Measurements from ENCODE around the gene AGAP5. TPM values are rescaled to one million over a fixed set of nuclear protein-coding genes. Genes with fewer than 3 reads are reported as not detected.

Gene AGAP5
- polyA plus RNA-seq, 3 donors, result 0.23 to 8.9 (median 0.44) TPM

DNA sequence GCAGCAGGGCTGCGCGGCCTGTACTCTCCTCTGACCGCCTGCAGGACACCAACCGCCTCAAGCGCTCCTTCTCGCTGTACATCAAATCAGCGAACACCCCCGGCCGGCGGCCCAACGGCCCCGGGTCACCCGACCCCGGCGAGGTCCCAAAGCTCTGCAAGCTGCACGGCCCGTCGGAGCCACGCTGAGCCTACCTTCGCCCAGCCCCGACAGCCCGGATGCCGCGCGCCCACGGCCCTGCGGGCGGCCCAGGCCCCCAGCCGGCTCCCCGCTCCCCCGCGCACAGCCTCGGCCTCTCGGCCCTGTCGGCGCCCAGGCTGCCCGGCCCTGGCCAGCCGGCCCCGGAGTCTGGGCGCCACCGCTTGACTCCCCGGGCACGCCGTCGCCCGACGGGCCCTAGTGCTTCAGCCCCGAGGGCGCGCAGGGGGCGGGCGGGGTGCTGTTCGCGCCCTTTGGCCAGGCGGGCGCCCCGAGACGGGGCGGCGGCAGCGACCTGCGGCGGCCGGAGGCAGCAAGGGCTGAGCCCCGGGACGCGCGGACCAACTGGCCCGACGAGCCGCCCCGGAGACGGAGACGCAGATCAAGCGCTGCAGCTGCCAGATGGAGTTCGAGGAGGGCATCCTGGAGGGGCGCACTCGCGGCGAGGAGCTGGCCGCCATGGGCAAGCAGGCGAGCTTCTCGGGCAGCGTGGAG is 35.2 kb upstream of the AGAP5 start:
- TF ChIP-seq, protein P1, sequence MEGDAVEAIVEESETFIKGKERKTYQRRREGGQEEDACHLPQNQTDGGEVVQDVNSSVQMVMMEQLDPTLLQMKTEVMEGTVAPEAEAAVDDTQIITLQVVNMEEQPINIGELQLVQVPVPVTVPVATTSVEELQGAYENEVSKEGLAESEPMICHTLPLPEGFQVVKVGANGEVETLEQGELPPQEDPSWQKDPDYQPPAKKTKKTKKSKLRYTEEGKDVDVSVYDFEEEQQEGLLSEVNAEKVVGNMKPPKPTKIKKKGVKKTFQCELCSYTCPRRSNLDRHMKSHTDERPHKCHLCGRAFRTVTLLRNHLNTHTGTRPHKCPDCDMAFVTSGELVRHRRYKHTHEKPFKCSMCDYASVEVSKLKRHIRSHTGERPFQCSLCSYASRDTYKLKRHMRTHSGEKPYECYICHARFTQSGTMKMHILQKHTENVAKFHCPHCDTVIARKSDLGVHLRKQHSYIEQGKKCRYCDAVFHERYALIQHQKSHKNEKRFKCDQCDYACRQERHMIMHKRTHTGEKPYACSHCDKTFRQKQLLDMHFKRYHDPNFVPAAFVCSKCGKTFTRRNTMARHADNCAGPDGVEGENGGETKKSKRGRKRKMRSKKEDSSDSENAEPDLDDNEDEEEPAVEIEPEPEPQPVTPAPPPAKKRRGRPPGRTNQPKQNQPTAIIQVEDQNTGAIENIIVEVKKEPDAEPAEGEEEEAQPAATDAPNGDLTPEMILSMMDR (IDR thresholded peaks at IDR 0.05), result no peak
- H3K4me2 ChIP-seq (replicated peaks; ENCODE audit: extremely low read depth, low read length, poor library complexity, severe bottlenecking), result no peak overlapping the region
- DNase-seq, result no peak
- H4K20me1 ChIP-seq (ENCODE audit: insufficient read depth, low read length), result no peaks in the 10 kb centered on the region
- 97% methylated on average over 64 of the region's 84 CpGs for WGBS (ENCODE audit: insufficient coverage)
- H3K9me3 ChIP-seq (replicated peaks in 1 of 2; ENCODE audit: control insufficient read depth in 1 of 2, insufficient read depth in 1 of 2, low read length in 2 of 2), result no peaks in the 10 kb centered on the region
- peaks cover 0 to 2% (median 0%) of the 10 kb centered on the region in 7 donors for H3K9me3 Mint-ChIP-seq
- peaks cover 0 to 1% (median 0%) of the 10 kb centered on the region in 3 donors for H3K27me3 Mint-ChIP-seq (ENCODE audit: low read depth in 3 of 3)
- H3K27ac ChIP-seq (ENCODE audit: low read depth in 1 of 2, low read length in 2 of 2), result no peak overlapping the region
- peaks cover 21 to 31% of the 10 kb centered on the region in 2 donors for H3K36me3 Mint-ChIP-seq
- H3K4me3 ChIP-seq (replicated peaks in 1 of 3; ENCODE audit: low read depth in 2 of 3, low read length in 3 of 3), result no peak overlapping the region
- H3K27ac Mint-ChIP-seq, result no peak overlapping the region
- no peak overlapping the region for H3K9ac ChIP-seq (ENCODE audit: insufficient read depth, low read length, poor library complexity, severe bottlenecking)
- H3K4me1 Mint-ChIP-seq, result peaks cover 8% of the 10 kb centered on the region
- peaks cover 40% of the 10 kb centered on the region for H3K79me2 ChIP-seq (ENCODE audit: insufficient read depth, low read length)
- H3K4me3 Mint-ChIP-seq, result no peak overlapping the region
- H3K4me1 ChIP-seq (ENCODE audit: control insufficient read depth in 1 of 2, insufficient read depth in 2 of 2, low read length in 2 of 2), result peaks cover 5 to 11% of the 10 kb centered on the region in 2 donors
- H3K27me3 ChIP-seq (ENCODE audit: control insufficient read depth in 2 of 2, insufficient read depth in 2 of 2, low read length in 2 of 2), result no peaks in the 10 kb centered on the region
- intact Hi-C loops (cut with micrococcal nuclease), result no loop called here
- no peak overlapping the region for H2AFZ ChIP-seq (ENCODE audit: insufficient read depth, low read depth, low read length, poor library complexity, severe bottlenecking)
- peaks cover 17 to 36% of the 10 kb centered on the region in 2 donors for H3K36me3 ChIP-seq (replicated peaks in 1 of 2; ENCODE audit: control insufficient read depth in 1 of 2, insufficient read depth in 2 of 2, low read length in 2 of 2)

DNA sequence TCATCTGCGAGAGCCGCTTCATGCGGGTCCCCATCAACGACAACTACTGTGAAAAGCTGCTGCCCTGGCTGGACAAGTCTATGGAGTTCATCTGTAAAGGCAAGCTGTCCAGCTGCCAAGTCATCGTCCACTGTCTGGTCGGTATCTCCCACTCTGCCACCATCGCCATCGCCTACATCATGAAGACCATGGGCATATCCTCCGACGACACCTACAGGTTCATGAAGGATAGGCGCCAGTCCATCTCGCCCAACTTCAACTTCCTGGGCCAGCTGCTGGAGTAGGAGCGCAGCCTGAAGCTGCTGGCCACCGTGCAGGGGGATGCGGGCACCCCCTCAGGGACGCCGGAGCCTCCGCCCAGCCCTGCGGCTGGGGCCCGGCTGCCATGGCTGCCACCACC is 34.5 kb upstream of the AGAP5 start:
- Histone ChIP-seq H3K36me3 (replicated peaks in 1 of 2; ENCODE audit: control insufficient read depth in 1 of 2, insufficient read depth in 2 of 2, low read length in 2 of 2) (peaks cover 19 to 39% of the 10 kb centered on the region in 2 donors), H3K9me3 (replicated peaks in 1 of 2; ENCODE audit: control insufficient read depth in 1 of 2, insufficient read depth in 1 of 2, low read length in 2 of 2) (no peaks in the 10 kb centered on the region), H3K9ac (ENCODE audit: insufficient read depth, low read length, poor library complexity, severe bottlenecking) (no peak overlapping the region), H3K27ac (ENCODE audit: low read depth in 1 of 2, low read length in 2 of 2) (no peak overlapping the region), H3K4me1 (ENCODE audit: control insufficient read depth in 1 of 2, insufficient read depth in 2 of 2, low read length in 2 of 2) (peaks cover 5 to 11% of the 10 kb centered on the region in 2 donors), H4K20me1 (ENCODE audit: insufficient read depth, low read length) (no peaks in the 10 kb centered on the region), H3K4me2 (replicated peaks; ENCODE audit: extremely low read depth, low read length, poor library complexity, severe bottlenecking) (no peak overlapping the region), H3K4me3 (replicated peaks in 1 of 3; ENCODE audit: low read depth in 2 of 3, low read length in 3 of 3) (no peak overlapping the region), H3K79me2 (ENCODE audit: insufficient read depth, low read length) (peaks cover 40% of the 10 kb centered on the region), H2AFZ (ENCODE audit: insufficient read depth, low read depth, low read length, poor library complexity, severe bottlenecking) (no peak overlapping the region), H3K27me3 (ENCODE audit: control insufficient read depth in 2 of 2, insufficient read depth in 2 of 2, low read length in 2 of 2) (no peaks in the 10 kb centered on the region)
- H3K27ac Mint-ChIP-seq, result peak overlapping the region in 1 of 7 donors; percentile 26
- H3K4me3 Mint-ChIP-seq, result no peak overlapping the region
- TF ChIP-seq, protein P1 (IDR thresholded peaks at IDR 0.05), result no peak
- H3K36me3 Mint-ChIP-seq, result peaks cover 22 to 28% of the 10 kb centered on the region in 2 donors
- H3K9me3 Mint-ChIP-seq, result peaks cover 0 to 2% (median 0%) of the 10 kb centered on the region in 7 donors
- peaks cover 8% of the 10 kb centered on the region for H3K4me1 Mint-ChIP-seq
- 97% methylated on average over 20 of the region's 20 CpGs for WGBS (ENCODE audit: insufficient coverage)
- peaks cover 0 to 1% (median 0%) of the 10 kb centered on the region in 3 donors for H3K27me3 Mint-ChIP-seq (ENCODE audit: low read depth in 3 of 3)
- no peak for DNase-seq
- intact Hi-C loops (cut with micrococcal nuclease), result no loop called here
